ENCODE data around the gene CAPZA2.
"Not testable (repeated sequence)": the region's sequence is repeated elsewhere in the genome, so short reads cannot be mapped to it uniquely, and the experiment has no call there.

Gene CAPZA2

DNA sequence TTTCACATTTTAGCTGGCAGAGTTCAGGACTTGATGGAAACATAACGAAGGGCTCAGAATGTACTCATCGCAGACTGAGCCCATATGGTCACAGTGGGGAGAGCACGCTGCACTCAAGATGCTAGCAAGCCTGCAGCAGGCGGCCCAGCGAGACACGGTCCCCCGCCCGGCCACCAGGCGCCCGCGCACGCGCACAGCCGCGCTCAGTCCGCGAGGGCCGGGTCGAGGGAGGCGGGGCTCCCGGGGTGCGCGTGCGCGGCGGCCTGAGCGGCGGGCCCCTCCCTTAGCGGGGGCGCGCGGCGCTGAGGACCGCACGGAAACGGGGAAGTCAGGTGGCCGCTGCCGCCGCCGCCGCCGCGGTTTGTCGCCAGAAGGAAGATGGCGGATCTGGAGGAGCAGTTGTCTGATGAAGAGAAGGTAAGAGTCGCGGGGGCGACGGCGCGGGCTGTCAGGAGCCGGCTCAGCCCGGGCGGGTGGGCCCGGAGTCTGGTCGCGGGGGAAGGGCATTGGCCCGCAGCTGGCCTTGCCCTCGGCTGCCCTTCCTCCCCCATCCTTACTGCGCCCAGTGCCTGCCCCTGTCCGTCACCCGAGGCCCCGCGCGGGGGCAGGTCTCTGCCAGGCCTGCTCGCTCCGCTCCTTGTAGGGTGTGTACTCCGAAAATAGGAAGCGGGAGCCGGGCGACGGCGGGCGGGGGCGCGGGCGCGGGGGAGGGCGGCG, at the start of gene CAPZA2:
Gene CAPZA2 (plus strand): TSS at position 354 of the 717 bp plus-strand sequence. CDS start 25 bp downstream, at position 379.
- in situ Hi-C loops (cut with MboI; ENCODE audit: low sequenced_read_pairs), result no loop called here

DNA sequence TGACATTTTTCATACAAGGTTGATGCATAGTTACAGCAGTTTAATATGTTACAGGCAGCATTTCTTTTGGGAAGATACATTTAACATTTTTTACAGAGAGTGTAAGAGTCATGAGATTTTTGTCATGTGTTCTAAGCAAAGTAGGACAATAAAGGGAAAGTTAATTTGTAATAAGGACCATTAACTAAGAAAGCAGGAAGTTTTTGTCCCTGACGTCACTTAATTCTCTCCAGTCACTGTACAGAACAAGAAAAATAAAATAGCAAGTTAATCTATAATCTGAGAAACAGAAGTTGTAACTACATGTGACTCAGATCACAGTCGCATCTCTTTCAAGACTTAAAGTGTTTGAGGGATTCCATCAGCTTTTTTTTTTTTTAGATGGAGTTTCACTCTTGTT, 49.5 kb upstream of the CAPZA2 start:
- in situ Hi-C loops (cut with MboI; ENCODE audit: low sequenced_read_pairs), result no loop called here

DNA sequence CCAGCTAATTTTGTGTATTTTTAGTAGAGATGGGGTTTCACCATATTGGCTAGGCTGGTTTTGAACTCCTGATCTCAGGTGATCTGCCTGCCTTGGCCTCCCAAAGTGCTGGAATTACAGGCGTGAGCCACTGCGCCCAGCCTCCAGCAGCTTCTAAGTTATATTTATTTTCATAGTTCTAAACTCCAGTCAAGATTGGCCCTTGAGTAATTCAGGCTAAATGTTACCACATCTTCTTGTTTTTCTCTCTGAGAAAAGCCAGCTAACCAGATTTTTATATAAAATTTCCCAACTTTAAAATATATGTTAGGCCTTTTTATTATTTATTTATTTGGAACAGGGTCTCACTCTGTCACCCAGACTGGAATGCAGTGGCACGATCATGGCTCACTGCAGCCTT, 49.0 kb upstream of the CAPZA2 start:
- in situ Hi-C loops (cut with MboI; ENCODE audit: low sequenced_read_pairs), result not testable (repeated sequence)

DNA sequence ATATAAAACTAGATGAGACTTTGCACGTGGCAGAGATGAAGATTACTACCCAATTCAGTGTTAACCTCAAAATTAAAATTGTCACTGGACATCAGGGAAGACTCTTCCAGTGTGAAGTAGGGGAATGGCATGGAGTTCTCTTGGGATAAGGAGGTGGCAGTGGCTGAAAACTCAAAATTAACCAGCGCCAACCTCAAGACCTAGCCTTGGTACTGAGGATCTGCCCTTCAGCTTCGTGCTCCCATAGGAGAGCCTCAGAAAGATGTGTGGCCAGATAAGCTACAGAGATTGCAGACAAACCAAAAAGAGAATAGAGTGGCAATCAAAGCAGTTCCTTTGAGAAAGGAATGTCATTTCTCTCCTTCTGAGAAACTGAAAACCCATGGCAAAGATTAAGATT, 47.3 kb upstream of the CAPZA2 start:
- in situ Hi-C loops (cut with MboI; ENCODE audit: low sequenced_read_pairs), result no loop called here

DNA sequence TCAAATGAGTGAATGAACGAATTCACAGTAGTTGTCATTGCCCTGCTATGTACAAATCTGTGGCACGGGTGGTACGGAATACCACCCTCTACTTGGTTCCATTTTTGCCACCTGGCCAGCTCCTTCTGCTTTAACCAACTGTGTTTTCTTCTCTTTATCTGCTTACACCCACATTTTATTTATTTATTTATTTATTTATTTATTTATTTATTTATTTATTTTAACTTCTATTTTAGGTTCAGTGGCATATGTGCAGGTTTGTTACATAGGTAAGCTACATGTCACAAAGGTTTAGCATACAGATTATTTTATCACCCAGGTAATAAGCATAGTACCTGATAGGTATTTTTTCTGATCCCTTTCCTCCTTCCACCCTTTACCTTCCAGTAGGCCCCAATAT, 42.2 kb upstream of the CAPZA2 start:
- in situ Hi-C loops (cut with MboI; ENCODE audit: low sequenced_read_pairs), result no loop called here

DNA sequence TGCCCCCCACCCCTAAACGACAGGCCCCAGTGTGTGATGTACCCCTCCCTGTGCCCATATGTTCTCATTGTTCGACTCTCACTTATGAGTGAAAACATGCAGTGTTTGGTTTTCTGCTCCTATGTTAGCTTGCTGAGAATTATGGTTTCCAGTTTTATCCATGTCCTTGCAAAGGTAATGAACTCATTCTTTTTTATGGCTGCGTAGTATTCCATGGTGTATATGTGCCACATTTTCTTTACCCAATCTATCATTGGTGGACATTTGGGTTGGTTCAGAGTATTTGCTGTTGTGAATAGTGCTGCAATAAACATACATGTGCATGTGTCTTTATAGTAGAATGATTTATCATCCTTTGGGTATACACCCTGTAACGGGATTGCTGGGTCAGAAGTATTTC, 40.7 kb upstream of the CAPZA2 start:
- in situ Hi-C loops (cut with MboI; ENCODE audit: low sequenced_read_pairs), result not testable (repeated sequence)

DNA sequence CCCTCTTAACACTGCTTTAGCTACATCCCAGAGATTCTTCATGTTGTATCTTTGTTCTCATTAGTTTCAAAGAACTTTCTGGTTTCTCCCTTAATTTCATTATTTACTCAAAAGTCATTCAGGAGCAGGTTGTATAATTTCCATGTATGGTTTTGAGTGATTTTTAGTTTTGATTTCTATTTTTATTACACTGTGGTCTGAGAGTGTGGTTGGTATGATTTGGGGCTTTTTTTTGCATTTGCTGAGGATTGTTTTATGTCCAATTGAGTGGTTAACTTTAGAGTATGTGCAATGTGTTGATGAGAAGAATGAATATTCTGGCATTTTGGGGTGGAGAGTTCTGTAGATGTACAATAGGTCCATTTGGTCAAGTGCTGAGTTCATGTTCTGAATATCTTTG, 37.9 kb upstream of the CAPZA2 start:
- in situ Hi-C loops (cut with MboI; ENCODE audit: low sequenced_read_pairs), result no loop called here

DNA sequence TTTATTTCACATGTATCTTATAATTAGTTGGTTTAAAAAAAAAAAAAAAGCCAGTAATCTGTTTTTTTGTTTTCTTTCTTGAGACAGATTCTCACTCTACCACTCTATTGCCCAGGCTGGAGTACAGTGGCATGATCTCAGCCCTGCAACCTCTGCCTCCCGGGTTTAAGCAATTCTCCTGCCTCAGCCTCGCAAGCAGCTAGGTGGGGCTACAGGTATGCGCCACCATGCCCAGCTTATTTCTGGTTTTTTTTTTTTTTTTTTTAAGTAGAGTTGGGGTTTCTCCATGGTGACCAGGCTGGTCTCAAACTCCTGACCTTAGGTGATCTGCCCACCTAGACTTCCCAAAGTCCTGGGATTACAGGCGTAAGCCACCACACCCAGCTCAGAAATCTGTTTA, 34.1 kb upstream of the CAPZA2 start:
- in situ Hi-C loops (cut with MboI; ENCODE audit: low sequenced_read_pairs), result no loop called here

DNA sequence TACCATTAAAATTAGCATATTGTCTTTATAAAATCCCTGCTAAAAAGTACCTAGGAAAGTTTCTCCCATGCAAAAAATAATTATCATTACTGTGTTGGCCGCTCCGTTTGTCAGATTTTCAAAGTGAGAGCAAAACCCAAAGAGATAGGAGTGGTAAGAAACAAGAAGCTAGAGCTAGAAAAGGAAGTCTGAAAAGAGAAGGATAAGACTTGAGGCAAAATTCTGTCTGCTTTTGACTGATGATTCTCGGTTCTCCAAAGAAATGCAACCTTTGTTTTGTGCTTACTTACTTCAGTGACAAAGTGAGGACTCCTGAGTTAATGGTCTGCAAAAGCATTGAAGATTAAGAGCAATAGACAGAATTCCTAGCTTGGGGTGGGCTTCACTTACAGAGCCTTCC, 33.3 kb upstream of the CAPZA2 start:
- in situ Hi-C loops (cut with MboI; ENCODE audit: low sequenced_read_pairs), result no loop called here

DNA sequence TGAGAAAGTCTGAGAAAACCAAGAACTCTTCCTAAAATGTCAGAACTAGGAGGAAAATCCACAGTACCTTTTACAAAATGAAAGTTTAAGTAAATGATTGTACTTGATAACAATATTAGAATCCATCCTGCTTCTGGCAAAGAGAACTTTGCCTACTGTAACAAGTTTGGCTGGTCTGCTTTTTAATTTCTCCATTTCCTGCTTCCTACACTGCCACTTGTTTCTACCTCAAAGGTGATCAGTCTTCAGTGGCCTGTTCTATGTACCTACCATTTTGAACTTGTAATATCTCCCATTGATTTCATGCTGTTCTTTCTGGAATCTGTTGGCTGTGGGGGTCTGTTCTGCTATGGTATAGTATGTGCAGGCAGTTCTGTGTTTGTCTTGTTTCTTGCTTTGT, 32.9 kb upstream of the CAPZA2 start:
- in situ Hi-C loops (cut with MboI; ENCODE audit: low sequenced_read_pairs), result no loop called here

DNA sequence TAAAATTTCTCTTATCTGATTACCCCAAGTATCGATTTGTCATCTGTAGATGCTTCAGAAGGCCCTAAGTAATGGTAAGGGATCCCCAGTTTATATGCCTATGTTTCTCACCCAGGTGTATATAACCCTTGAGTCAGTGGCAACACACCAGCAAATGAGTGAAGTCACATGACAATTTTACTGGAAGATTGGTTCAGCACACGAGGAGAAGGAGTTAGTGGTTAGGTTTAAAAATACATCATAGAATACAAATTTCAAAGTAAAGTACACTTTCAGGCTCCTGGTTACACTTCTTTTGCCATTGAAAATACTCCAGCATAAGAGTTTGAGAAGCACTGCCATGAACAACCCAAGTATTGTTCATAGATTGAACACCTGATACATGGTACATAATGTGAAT, 29.7 kb upstream of the CAPZA2 start:
- in situ Hi-C loops (cut with MboI; ENCODE audit: low sequenced_read_pairs), result no loop called here

DNA sequence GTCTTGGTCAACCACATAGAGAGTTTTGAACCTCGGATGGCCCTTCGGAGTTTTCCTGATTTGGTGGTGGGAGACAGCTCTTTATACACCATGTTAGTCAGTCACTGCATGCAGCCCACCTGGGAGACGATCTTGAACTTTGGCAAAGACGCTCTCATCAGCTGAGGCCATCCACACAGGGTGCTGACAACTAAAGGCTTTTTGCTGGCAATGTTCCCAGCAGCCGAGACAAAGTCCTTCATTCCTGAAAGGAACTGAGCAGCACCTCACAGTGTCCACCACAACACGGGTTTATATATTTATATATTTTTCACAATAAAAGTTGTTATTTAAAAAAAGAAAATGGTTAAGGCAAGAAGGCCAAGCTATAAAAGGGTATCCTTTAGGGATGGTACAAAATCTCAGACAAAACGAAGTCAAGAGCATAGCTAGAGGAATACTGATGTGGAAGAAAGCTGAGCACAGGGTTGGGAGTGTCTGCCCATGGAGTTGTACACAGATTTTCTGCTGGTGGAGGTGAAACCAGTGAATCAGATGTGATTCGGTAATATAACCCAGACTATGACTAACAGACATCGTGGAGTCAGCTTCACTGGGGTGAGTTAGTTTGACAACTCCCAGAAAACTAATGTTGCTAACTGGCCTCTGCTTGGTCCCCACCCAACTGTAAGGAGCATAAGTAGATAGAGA, 27.4 kb upstream of the CAPZA2 start:
- in situ Hi-C loops (cut with MboI; ENCODE audit: low sequenced_read_pairs), result no loop called here

DNA sequence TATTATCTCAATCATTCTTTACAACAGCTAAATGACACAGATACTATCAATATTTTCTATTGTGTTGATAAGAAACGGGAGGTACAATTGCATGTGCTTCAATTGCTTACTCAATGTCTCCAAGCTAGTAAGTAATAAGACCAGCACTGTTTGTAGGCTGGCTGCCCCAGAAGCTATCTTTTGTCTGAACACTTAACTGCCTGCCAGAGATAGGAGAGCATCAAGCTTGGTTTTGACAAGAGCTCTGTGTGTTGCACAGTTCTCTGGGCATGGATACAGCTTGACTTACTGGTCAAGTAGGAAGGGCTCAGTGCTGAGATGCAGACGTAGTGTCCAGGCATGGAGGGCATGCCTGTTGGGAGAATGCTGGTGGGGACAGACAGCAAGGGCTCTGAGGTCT, 26.3 kb upstream of the CAPZA2 start:
- in situ Hi-C loops (cut with MboI; ENCODE audit: low sequenced_read_pairs), result no loop called here

DNA sequence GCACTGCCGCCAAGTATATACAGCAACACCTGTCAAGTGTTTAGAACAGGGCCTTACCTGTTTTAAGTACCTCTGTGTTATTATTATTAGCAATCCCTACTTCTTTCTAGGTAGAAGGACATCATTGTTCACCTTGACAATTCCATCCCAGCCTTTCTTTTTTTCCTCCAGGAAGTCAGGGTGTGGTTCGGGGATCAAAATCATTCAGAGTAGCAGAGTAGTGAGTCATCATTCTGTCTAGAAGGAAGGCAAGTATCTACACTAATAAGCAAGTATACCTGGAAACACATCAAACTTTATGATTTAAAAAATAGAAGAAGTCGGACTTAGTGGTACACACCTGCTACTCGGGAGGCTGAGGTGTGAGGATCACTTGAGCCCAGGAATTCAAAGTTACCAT, 25.5 kb upstream of the CAPZA2 start:
- in situ Hi-C loops (cut with MboI; ENCODE audit: low sequenced_read_pairs), result no loop called here

DNA sequence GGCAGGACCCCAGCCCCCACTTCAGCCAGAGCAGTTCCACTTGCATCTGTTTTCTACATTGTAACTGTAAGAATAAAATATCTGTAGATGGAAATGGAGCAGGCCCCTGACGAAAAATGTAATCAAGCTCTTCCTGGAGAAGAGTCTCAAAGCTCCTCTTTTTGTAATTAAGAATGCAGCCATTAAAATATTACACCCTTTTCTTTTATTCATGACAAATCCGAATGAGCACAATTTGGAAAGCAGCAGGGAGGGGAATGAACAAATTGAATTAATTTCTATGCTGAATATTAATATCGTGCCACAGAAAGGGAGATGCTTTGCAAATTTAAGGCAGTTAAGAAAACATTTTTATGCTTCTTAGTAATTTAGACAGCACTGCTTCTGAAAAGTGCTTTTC, 24.8 kb upstream of the CAPZA2 start:
- in situ Hi-C loops (cut with MboI; ENCODE audit: low sequenced_read_pairs), result no loop called here

DNA sequence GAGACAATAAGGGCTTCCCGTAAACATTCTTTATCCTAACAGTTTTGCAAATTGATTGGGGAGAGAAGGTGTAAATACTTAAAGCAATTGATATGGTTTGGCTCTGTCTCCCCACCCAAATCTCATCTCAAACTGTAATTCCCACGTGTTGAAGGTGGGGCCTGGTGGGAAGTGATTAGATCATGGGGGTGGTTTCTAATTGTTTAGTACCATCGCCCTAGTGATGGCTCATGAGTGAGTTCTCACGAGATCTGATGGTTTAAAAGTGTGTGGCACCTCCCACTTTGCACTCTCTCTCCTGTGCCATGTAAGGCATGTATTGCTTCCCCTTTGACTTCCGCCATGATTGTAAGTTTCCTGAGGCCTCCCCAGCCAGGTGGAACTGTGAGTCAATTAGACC, 22.1 kb upstream of the CAPZA2 start:
- in situ Hi-C loops (cut with MboI; ENCODE audit: low sequenced_read_pairs), result no loop called here

DNA sequence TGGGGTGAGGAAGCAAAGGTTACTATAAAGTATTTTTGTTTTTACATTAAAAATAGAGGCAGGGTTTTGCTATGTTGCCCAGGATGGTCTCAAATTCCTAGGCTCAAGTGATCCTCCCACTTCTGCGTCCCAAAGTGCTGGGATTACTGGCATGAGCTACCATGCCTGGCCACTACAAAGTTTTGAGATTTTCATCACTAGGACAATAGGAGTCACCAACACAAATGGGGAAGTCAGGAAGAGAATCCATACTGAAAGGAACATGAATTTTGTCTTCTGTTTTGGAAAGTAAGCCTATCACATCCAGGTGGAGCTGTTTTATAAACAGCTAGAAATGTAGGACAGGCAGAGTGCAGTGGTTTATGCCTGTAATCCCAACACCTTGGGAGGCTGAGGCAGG, 20.0 kb upstream of the CAPZA2 start:
- in situ Hi-C loops (cut with MboI; ENCODE audit: low sequenced_read_pairs), result no loop called here

DNA sequence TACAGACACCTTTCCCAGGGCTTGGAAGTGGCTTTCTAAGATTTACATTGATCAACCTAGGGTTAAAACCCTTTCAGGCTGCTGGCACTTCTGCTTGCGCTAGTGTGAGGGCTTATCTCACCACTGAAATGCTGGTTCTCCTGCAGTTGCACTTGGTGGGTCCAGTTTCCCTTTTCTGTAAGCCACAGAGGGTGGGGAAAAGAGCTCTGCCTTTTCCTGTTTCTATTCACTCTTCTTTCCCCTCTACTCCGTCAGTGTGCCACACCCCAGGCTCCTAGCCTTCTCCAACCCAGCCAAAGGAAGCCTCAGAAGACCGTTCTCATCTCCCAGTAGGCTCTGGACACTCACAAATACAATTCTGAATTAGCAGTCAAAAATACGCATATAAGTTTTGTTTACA, 19.0 kb upstream of the CAPZA2 start:
- in situ Hi-C loops (cut with MboI; ENCODE audit: low sequenced_read_pairs), result no loop called here

DNA sequence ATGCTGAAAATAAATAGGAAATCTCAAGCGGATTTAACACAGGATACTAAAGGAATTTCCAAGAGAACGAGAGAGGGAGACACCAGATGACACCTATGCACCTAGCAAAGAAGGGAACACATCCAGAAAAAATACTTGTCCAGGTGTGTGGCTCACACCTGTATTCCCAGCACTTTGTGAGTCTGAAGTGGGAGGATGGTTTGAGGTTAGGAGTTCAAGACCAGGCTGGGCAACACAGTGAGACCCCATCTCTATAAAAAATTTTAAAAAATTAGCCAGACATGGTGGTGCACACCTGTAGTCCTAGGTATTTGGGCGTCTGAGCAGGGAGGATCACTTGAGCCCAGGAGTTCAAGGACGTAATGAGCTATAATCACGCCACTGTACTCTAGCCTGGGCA, 11.2 kb upstream of the CAPZA2 start:
- in situ Hi-C loops (cut with MboI; ENCODE audit: low sequenced_read_pairs), result no loop called here

DNA sequence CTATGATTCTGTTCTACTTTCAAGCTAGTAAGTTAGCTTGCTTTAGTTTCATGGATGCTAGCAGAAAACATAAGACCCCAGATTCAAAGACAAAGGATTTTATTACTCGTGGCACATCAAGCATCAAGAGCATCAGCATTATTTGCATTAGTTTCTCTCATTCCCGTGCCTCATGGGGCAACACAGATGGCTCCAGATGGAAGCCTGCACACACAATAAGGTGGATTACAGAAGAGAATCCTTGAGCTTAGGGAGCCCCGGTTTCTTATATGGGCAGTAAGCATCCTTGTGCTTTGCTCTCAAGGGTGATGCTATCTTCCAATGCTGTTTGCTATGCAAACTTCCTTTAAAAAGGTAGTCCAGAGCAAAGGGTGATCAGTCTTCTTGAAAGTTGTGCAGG, 10.7 kb upstream of the CAPZA2 start:
- in situ Hi-C loops (cut with MboI; ENCODE audit: low sequenced_read_pairs), result no loop called here

DNA sequence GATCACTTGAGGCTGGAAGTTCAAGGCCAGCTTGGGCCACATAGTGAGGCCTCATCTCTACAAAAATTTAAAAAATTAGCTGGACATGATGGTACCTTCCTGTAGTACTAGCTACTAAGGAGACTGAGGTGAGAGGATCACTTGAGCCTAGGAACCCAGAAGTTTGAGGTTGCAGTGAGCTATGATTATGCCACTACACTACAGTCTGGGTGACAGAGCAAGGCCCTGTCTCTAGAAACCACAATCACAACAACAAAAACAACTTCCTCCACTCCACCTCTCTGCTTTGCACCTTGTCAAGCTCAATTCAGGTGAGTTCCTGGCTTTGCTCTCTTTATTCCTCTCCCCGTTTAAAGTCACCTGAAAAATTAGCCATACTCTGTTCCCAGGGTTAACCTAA, 8.3 kb upstream of the CAPZA2 start:
- in situ Hi-C loops (cut with MboI; ENCODE audit: low sequenced_read_pairs), result no loop called here

DNA sequence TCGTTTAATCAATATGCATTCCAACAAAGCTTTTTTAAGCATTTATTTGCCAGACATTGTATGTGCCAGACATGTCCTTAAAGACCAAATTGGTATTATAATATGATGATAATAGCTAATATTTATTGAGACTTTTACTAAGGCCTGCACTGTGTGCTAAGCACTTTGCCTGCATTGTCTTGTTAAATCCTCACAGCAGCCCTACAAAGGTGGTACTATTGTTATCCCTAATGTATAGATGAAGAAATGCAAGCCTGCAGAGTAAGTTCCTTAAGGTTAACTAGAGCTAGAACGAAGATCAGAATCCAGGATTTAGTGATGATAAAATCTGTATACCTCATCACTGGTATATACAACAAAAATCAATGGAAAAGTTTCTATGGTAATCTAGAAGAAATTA, 5.3 kb upstream of the CAPZA2 start:
- in situ Hi-C loops (cut with MboI; ENCODE audit: low sequenced_read_pairs), result no loop called here

DNA sequence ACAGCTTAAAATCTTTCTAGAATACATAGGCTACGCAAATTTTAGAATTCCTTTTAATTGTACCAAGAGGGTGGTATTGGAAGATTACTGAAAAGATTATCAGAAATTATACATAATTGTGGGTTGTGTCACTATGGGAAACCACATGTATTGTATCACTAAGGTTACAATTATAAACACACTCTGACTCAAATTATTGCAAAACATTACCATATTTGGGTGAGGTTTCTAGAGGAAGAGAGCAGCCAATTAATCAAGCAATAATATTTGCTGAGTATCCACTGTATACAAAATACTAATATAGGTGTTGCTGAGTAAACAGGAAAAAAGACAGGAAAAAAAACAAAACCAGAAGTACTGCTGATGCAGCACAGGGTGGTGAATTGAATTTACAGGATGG, 3.1 kb upstream of the CAPZA2 start:
- in situ Hi-C loops (cut with MboI; ENCODE audit: low sequenced_read_pairs), result no loop called here
